Neural cell (in vitro differentiated cells): ENCODE results near the gene SLCO2B1. TPM values are rescaled to one million over a fixed set of nuclear protein-coding genes. Genes with fewer than 3 reads are reported as not detected.

Source experiments
- H2AFZ ChIP-seq: fragments of 200-600, 300-800 bp; sonication (generic), shearing (Covaris generic); 2 replicates; pipeline ENCODE4 v1.6.0; 2014; ENCODE audit warnings: low read depth, mild to moderate bottlenecking, antibody characterized with exemption, low read length, moderate library complexity
- H3F3A ChIP-seq: fragments of 200-600 bp; shearing (Covaris generic); 2 replicates; pipeline ENCODE4 v1.6.1; 2016; ENCODE audit warnings: mild to moderate bottlenecking, moderate library complexity, mixed read lengths, antibody characterized with exemption, low read length; ENCODE audit not compliant: insufficient read depth, poor library complexity, severe bottlenecking
- H3K27ac ChIP-seq: fragments of 200-600, 300-800 bp; sonication (generic), shearing (Covaris generic); 2 replicates; pipeline ENCODE4 v1.5.1; 2014; ENCODE audit warnings: mild to moderate bottlenecking, low read length, moderate library complexity
- H3K27me3 ChIP-seq: fragments of 300-800, 200-600 bp; sonication (generic), shearing (Covaris generic); 2 replicates; pipeline ENCODE4 v1.6.0; 2014; ENCODE audit warnings: mild to moderate bottlenecking, low read depth, low read length, moderate library complexity; ENCODE audit not compliant: insufficient read depth
- H3K36me3 ChIP-seq: fragments of 300-800, 200-600 bp; sonication (generic), shearing (Covaris generic); 2 replicates; pipeline ENCODE4 v1.5.1; 2014; ENCODE audit warnings: mild to moderate bottlenecking, antibody characterized with exemption, low read length, moderate library complexity; ENCODE audit not compliant: insufficient read depth
- H3K4me2 ChIP-seq: fragments of 300-800, 200-600 bp; sonication (generic), shearing (Covaris generic); 2 replicates; pipeline ENCODE4 v1.6.0; 2014; ENCODE audit warnings: mild to moderate bottlenecking, low read length
- H3K4me3 ChIP-seq: fragments of 300-800, 200-600 bp; sonication (generic), shearing (Covaris generic); 2 replicates; pipeline ENCODE4 v1.5.1; 2014; ENCODE audit warnings: mild to moderate bottlenecking, low read length, moderate library complexity
- H3K79me2 ChIP-seq: fragments of 200-600 bp; shearing (Covaris generic); replicated peaks from 2 replicates; pipeline ENCODE4 v1.6.0; 2014; ENCODE audit warnings: mild to moderate bottlenecking, low read length, moderate library complexity; ENCODE audit not compliant: insufficient read depth
- H3K9ac ChIP-seq: fragments of 300-800, 200-600 bp; sonication (generic), shearing (Covaris generic); 2 replicates; pipeline ENCODE4 v1.6.1; 2016; ENCODE audit warnings: mild to moderate bottlenecking, low read length, mixed read lengths
- H3K9me2 ChIP-seq: fragments of 200-600 bp; shearing (Covaris generic); 2 replicates; pipeline ENCODE4 v1.6.1; 2016; ENCODE audit warnings: mild to moderate bottlenecking, low read length, mixed read lengths; ENCODE audit not compliant: insufficient read depth
- H3K9me3 ChIP-seq: fragments of 200-600, 300-800 bp; sonication (generic), shearing (Covaris generic); 2 replicates; pipeline ENCODE4 v1.6.1; 2016; ENCODE audit warnings: mild to moderate bottlenecking, mixed run types, low read length, moderate library complexity, mixed read lengths
- H4K20me1 ChIP-seq: fragments of 200-600 bp; shearing (Covaris generic); 2 replicates; pipeline ENCODE4 v1.6.1; 2016; ENCODE audit warnings: mild to moderate bottlenecking, mixed run types; ENCODE audit not compliant: insufficient read depth
- EP300 ChIP-seq: fragments of 450-650 bp; conservative IDR thresholded peaks from 2 replicates; pipeline ENCODE4 v1.6.1; 2014; ENCODE audit warnings: antibody characterized with exemption, mild to moderate bottlenecking, moderate library complexity; ENCODE audit not compliant: poor library complexity, severe bottlenecking
- EZH2 ChIP-seq: fragments of 200-600, 300-800 bp; shearing (Covaris generic), sonication (generic); IDR thresholded peaks from 2 replicates; pipeline ENCODE4 v1.6.1; 2014; ENCODE audit warnings: antibody characterized with exemption, low read length, borderline replicate concordance, mild to moderate bottlenecking; ENCODE audit not compliant: insufficient read depth, poor library complexity, severe bottlenecking
- MXI1 ChIP-seq: fragments of 450-650 bp; conservative IDR thresholded peaks from 2 replicates; pipeline ENCODE4 v1.6.1; 2014; ENCODE audit warnings: antibody characterized with exemption, mild to moderate bottlenecking; ENCODE audit not compliant: poor library complexity, severe bottlenecking
- POLR2AphosphoS5 ChIP-seq: IDR thresholded peaks from 2 replicates; pipeline ENCODE4 v1.6.1; 2012
- RAD21 ChIP-seq: fragments of 450-650 bp; conservative IDR thresholded peaks from 2 replicates; pipeline ENCODE4 v1.6.1; 2014; ENCODE audit warnings: antibody characterized with exemption, mild to moderate bottlenecking, moderate library complexity
- SMC3 ChIP-seq: fragments of 450-650 bp; conservative IDR thresholded peaks from 2 replicates; pipeline ENCODE4 v1.6.1; 2014; ENCODE audit warnings: antibody characterized with exemption, mild to moderate bottlenecking, moderate library complexity; ENCODE audit not compliant: poor library complexity
- TAF1 ChIP-seq: IDR thresholded peaks from 2 replicates; pipeline ENCODE4 v1.6.1; 2012; ENCODE audit warnings: low read depth
- polyA plus RNA-seq: library from polyadenylated mRNA; depleted of rRNA; stranded (reverse); fragments of >200 nt; gene quantifications from 2 replicates; pipeline ENCODE4 v1.2.3, GENCODE V29; 2014
- TF ChIP-seq, protein P1 (sequence below): IDR thresholded peaks from 2 replicates; pipeline ENCODE4 v1.6.1; 2012; ENCODE audit warnings: borderline replicate concordance
- TF ChIP-seq, protein P2 (sequence below): fragments of 450-650 bp; IDR thresholded peaks from 2 replicates; pipeline ENCODE4 v1.5.1; 2014; ENCODE audit warnings: antibody characterized with exemption, mild to moderate bottlenecking, moderate library complexity; ENCODE audit not compliant: poor library complexity, severe bottlenecking

The SLCO2B1 gene
- polyA plus RNA-seq, 1 donor from 2014 or later = not detected

DNA sequence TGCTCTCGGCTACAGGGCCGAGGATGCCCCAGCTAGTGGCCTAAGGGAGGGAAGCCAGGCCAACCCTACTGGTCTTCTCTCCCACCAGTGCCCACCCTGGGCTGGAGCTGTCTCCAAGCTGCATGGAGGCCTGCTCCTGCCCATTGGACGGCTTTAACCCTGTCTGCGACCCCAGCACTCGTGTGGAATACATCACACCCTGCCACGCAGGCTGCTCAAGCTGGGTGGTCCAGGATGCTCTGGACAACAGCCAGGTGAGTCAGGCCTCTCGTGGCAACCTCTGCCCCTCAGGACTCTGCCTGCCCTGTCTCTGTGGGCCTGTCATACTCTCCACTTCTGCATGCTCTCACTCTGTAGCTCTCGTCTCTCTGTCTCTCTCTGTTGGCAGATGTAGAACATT, 45.5 kb downstream of the SLCO2B1 start:
- H3K27me3 ChIP-seq = no peaks in the 10 kb centered on the region
- H3K4me2 ChIP-seq = no peak overlapping the region
- no peaks in the 10 kb centered on the region for H3K9me3 ChIP-seq
- no peak overlapping the region for H2AFZ ChIP-seq
- H3F3A ChIP-seq = no peaks in the 10 kb centered on the region
- no peak overlapping the region for H3K9ac ChIP-seq
- H3K27ac ChIP-seq = no peak overlapping the region
- TF ChIP-seq RAD21 (no peak), EP300 (no peak), SMC3 (no peak), EZH2 (no peak), TAF1 (no peak), POLR2AphosphoS5 (no peak), MXI1 (no peak)
- TF ChIP-seq, protein P1, sequence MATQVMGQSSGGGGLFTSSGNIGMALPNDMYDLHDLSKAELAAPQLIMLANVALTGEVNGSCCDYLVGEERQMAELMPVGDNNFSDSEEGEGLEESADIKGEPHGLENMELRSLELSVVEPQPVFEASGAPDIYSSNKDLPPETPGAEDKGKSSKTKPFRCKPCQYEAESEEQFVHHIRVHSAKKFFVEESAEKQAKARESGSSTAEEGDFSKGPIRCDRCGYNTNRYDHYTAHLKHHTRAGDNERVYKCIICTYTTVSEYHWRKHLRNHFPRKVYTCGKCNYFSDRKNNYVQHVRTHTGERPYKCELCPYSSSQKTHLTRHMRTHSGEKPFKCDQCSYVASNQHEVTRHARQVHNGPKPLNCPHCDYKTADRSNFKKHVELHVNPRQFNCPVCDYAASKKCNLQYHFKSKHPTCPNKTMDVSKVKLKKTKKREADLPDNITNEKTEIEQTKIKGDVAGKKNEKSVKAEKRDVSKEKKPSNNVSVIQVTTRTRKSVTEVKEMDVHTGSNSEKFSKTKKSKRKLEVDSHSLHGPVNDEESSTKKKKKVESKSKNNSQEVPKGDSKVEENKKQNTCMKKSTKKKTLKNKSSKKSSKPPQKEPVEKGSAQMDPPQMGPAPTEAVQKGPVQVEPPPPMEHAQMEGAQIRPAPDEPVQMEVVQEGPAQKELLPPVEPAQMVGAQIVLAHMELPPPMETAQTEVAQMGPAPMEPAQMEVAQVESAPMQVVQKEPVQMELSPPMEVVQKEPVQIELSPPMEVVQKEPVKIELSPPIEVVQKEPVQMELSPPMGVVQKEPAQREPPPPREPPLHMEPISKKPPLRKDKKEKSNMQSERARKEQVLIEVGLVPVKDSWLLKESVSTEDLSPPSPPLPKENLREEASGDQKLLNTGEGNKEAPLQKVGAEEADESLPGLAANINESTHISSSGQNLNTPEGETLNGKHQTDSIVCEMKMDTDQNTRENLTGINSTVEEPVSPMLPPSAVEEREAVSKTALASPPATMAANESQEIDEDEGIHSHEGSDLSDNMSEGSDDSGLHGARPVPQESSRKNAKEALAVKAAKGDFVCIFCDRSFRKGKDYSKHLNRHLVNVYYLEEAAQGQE = no peak
- TF ChIP-seq, protein P2, sequence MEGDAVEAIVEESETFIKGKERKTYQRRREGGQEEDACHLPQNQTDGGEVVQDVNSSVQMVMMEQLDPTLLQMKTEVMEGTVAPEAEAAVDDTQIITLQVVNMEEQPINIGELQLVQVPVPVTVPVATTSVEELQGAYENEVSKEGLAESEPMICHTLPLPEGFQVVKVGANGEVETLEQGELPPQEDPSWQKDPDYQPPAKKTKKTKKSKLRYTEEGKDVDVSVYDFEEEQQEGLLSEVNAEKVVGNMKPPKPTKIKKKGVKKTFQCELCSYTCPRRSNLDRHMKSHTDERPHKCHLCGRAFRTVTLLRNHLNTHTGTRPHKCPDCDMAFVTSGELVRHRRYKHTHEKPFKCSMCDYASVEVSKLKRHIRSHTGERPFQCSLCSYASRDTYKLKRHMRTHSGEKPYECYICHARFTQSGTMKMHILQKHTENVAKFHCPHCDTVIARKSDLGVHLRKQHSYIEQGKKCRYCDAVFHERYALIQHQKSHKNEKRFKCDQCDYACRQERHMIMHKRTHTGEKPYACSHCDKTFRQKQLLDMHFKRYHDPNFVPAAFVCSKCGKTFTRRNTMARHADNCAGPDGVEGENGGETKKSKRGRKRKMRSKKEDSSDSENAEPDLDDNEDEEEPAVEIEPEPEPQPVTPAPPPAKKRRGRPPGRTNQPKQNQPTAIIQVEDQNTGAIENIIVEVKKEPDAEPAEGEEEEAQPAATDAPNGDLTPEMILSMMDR = no peak
- H3K4me3 ChIP-seq = no peak overlapping the region
- H3K9me2 ChIP-seq = no peaks in the 10 kb centered on the region
- no peaks in the 10 kb centered on the region for H3K36me3 ChIP-seq
- no peaks in the 10 kb centered on the region for H4K20me1 ChIP-seq
- no peaks in the 10 kb centered on the region for H3K79me2 ChIP-seq

DNA sequence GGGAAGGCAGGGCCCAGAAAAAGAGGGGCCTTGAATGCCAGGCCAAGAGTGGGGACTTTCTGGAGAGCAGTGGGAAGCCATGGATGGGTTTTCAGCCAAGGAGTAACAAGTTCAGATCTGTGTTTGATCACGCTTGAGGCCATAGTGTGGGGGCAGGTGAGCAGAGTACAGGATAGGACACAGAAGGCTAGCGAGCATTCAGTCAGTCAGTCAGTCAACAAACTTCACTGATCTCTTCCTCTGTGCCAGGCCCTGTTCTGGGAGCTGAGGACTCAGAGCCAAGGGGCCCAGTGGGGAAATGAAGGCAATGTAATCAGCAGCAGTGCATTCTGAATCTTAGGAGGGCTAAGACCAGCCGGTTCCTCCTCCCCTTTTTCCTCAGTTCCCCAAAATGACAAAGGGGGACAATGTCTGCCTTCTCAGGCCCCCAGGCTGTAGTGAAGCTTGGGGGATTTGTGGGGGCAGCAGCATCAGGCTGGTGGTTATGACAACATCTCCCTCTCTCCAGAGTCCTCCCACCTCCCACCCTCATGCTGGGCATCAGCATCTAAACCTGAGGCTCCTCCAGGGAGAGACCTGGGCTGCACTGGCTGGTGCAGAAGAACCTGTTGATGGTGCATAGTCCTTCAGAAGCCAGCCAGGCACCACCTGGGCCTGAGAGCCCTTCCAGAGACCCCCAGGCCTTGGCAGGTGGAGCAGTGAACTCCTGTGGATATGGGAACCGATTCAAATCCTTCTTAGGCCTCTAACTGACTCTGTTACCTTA, 46.8 kb downstream of the SLCO2B1 start:
- no peak for TF ChIP-seq TAF1
- TF ChIP-seq, protein P1 = no peak
- no peak for TF ChIP-seq POLR2AphosphoS5
- TF ChIP-seq RAD21 = no peak
- no peak for TF ChIP-seq SMC3
- TF ChIP-seq EZH2 = no peak
- TF ChIP-seq MXI1 = no peak
- H3K27ac ChIP-seq = no peak overlapping the region
- no peaks in the 10 kb centered on the region for H3K9me3 ChIP-seq
- no peaks in the 10 kb centered on the region for H3K36me3 ChIP-seq
- H3K4me2 ChIP-seq = no peak overlapping the region
- H3K4me3 ChIP-seq = no peak overlapping the region
- H3K9ac ChIP-seq = no peak overlapping the region
- H3K27me3 ChIP-seq = no peaks in the 10 kb centered on the region
- no peak overlapping the region for H2AFZ ChIP-seq
- no peaks in the 10 kb centered on the region for H3K9me2 ChIP-seq
- H3F3A ChIP-seq = no peaks in the 10 kb centered on the region
- no peaks in the 10 kb centered on the region for H4K20me1 ChIP-seq
- no peaks in the 10 kb centered on the region for H3K79me2 ChIP-seq
